T-helper 9 cell (primary cell): ENCODE results near the gene SVOPL.

Experiments
- DNase-seq: peaks from one replicate; pipeline ENCODE4 v3.0.0-alpha.2; 2020

The SVOPL gene

DNA sequence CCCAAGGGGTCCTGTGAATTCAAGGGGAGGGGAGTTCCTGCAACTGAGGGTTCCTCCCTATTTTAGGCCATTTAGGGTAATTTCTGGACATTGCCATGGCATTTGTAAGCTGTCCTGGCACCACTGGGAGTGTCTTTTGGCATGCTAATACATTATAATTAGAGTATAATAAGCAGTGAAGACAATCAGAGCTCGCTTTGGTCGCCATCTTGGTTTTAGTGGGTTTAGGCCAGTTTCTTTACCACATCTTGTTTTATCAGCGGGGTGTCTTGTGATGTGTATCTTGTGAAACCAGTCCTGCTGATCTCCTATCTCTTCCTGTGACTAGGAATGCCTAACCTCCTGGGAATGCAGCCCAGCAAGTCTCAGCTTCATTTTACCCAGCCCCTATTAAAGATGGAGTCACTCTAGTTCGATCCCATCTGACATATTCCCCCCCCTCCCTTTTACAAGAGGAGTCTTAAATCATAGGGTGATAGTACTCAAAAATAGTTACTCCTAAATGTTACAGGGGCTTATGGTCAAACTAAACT lies 43.2 kb downstream of the SVOPL start:
- DNase-seq: no peak

DNA sequence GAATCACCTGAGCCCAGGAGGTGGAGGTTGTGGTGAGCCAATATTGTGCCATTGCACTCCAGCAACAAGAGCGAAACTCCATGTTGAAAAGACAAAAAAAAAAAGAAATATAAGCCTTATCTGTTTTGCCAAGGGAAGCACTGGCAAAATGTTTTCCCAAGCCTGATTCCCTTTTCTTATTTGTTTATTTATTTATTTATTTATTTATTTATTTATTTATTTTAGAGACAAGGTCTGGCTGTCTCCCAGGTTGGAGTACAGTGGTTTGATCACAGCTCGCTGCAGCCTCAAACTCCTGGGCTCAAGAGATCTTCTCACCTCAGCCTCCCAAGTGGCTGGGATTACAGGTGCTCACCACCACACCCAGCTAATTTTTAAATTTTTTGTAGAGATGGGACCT lies 44.2 kb downstream of the SVOPL start:
- DNase-seq: no peak

DNA sequence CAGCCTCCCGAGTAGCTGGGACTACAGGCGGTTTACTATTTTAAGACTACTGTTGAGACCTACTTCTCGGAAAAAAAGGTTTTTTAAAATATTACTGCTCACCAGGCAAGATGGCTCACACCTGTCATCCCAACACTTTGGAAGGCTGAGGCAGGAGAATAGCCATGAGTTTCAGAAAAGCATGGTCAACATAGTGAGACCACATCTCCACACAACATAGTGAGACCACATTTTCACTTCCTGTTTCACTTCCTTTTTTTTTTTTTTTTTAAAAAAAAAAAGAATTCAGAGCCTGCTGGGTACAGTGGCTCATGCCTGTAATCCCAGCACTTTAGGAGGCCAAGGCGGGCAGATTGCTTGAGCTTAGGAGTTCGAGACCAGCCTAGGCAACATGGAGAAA lies 46.5 kb downstream of the SVOPL start:
- DNase-seq: no peak

DNA sequence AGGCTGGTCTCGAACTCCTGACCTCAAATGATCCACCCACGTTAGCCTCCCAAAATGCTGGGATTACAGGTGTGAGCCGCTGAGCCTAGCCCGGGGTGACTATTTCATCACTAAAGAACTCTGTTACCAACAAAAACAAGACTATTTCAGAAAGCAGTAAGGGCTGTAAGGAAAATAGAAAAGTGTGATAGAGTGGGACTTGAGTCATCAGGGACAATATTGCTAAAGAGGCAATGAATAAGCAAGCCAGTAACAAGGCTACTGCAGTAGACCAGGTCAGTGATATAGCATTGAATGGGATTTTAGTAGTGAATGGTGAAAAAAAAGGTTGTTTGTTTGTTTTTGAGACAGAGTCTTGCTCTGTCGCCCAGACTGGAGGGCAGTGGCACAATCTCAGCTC lies 51.7 kb downstream of the SVOPL start:
- no peak for DNase-seq

DNA sequence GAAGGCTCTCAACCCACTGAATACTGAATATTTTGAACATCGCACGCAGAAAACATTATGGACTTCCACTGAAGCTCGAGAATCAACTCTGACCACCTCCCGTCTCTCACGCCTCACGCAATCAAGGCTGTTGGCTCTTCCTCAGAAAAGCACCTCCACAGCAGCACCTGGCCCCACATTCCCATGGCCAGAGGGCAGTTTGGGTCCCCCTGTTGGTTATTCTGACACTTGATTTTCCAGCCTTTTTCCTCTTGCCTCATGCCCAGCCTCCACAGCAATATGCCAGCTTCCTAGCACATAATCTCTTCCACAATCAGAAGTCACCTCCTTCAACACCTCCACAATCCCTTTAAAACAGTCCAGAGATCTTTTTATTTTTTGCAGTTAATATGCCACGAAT lies 55.9 kb downstream of the SVOPL start:
- no peak for DNase-seq

DNA sequence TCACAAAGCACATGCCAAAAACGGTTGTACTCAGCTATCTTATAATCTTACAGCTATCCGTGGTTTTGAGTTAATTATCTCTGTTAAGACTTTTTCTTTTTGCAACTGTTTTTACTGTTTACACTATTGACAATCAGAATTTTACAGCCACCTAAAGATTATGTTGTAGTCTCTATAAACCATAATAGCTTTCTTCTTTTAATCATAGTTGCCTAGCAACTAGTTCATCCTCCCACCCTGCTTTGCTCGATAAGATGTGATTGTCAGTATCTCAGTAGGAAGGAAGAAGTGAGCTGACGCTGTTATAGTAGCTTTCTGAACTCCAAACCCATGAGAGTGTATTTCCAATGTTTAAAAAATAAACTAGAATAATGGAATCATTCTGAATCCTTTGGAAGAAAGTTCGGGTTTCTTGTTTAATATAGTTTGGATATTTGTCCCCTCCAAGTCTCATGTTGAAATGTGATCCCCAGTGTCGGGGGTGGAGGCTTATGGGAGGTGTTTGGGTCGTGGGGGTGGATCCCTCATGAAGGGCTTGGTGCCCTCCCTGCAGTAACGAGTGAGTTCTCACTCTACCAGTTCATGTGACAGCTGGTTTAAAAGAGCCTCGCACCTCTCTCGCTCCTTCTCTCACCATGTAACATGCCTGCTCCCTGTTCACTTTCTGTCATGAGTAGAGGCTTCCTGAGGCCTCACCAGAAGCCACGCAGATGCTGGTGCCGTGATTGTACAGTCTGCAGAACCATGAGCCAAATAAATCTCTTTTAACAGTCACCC lies 68.1 kb downstream of the SVOPL start:
- DNase-seq: no peak

DNA sequence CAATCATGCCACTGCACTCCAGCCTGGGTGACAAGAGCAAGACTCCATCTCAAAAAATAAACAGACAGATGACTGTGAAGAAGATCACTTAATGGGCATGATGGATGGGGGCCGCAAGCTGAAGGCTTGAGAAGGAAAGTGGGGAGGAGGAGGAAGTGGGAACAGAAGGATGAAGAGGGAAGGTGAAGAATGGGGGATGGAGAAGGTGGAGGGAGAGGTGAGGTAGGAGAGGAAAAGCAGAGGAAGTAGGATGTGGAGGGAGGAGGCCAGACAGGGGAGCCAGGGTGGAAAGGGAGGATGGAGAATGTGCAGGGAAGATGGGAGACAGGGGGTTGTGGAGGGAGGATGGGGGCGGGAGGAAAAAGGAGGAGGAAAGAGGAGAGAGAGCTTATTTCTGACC lies 68.8 kb downstream of the SVOPL start:
- no peak for DNase-seq

DNA sequence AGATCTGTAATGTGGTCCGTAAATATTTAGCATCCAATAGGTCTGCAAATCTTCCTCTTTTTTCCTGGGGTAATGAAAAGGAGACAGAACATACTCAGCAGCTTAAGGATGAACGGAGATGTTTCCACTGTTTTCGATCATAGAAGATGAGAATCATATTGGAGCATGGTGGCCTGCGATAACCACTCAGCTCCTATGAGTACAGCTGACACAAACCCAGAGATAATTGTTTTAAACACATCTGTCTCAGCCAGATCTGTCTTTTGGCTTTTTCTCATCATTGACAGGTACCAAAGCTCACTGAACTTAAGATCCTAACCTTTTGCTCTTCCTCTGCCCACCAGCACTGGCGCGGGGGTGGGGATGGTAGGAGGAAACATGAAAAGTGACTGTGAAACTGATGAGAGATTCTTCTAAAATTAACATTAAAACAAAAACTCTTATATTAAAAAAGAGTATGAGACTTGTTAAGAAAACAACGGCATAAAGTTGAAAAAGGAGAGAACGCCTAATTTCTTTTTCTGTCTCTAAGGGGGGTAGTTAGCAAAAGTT lies 71.0 kb downstream of the SVOPL start:
- DNase-seq: no peak

DNA sequence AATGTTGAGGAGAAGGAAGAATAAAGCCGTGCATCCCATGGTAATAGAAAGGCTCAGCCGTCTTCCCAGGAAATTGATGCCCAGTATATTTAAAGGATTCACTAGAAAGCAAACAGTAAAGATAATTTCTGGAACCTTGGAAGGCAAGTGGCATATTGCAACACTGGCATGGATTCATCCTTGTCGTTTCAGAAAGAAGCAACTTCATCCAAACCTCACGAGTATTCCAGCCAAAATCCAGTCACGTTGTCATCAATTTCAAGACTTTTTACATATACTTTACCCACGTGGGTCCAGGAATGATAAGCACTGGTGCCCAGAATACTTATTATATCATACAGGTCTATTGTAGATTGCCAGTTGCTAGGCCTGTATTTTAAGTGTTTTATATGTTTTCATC lies 73.8 kb downstream of the SVOPL start:
- no peak for DNase-seq

DNA sequence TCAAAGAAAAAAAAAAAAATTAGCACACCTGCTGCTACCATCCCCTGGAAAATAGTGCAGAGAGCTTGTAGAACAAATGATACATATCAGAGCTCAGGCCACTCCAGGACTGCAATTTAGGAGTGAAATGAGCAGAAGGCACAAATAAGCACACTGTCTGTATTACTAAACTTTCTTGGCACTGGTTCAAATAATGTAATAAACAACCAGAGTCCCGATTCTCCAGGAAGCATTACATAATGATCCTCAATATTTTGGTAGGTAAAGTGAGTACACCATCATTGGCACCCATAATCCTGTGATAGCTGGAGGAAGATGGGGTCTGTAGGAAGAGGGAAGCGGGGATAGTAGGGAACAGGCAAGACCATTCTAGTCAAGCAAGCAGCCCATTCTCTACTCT lies 74.3 kb downstream of the SVOPL start:
- no peak for DNase-seq

DNA sequence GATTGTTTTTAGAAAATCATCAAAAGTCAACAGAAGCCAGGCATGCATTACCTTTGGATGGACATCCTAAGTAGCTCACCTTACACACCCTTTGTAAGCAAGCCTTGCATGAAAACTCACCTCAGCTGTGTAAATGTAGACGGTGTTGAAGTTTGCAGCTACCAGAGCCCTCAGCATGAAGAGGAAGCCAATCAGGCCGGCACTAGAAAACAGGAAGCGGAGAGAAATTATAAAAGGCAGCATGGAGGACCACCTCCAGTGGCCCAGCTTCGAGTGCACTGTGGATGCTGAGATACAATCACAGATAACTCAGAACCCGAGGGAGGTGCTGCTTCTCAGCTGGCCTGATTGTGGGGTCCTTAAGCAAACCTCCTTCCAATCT lies 75.3 kb downstream of the SVOPL start:
- DNase-seq: no peak

DNA sequence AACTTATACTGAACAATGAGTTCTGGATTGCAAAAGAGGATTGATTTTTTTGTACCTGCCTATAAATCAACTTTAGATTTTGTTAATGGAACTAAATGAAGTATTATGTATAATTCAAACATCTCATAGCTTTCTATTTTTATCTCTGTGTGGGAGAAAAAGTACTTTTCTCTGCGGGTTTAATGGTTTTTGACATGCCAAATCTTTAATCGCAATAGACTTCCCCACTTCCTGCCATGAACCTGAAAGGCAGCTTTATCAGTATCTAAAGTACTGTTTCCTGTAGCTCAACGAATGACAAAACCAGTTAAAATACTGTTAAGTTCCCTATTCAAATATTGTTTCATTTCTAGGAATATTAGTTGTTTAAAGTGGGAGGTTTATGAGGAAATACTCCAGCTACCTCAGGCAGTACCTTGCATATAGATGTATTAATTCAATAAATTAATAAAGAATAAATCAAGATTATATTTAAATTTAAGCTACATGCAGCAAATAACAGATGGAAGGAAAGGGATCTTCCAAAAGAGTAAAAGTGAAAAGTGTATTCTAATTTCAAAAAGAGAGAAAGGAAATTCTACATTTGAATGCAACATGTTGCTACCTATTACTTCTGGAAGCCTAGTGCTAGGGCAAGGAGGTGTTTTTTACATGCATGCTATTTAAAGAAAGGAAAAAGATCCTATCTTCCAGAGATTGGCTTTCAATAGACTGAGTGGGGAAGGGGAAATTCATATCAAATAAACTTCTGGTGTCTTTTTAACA lies 75.9 kb downstream of the SVOPL start:
- no peak for DNase-seq

DNA sequence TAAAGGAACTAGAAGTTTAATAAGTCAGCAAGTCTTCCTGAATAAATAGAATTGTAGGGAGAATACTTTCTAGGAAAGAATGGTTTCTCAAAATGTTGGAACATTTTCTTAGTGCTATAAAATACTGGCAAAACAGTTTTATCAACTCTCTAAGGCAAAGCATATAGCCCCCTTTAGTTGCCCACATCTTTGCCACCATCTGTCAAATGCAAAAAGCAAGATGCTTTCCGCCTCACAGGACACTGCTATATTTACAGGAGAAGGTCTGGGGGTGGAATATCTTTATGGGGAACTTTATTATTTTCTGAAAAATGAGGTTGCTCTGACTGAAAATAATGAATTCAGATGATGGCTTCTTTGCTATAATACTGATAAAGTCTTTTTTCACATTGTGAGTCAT lies 78.3 kb downstream of the SVOPL start:
- no peak for DNase-seq

DNA sequence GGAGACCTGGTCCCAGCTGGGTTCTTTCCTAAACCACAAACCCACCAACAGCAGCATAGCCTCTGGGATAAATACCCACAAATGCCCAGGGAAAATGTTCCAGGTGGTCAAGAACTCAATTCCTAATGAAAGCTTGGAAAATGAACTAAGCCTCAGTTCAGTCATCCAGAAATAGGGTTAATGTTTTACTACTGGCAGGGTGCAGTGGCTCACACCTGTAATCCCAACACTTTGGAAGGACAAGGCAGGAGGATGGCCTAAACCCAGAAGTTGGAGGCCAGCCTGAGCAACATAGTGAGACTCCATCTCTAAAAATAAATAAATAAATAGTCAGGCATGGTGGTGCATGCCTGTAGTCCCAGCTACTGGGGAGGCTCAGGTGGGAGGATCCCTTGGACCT lies 82.2 kb downstream of the SVOPL start:
- DNase-seq: no peak

DNA sequence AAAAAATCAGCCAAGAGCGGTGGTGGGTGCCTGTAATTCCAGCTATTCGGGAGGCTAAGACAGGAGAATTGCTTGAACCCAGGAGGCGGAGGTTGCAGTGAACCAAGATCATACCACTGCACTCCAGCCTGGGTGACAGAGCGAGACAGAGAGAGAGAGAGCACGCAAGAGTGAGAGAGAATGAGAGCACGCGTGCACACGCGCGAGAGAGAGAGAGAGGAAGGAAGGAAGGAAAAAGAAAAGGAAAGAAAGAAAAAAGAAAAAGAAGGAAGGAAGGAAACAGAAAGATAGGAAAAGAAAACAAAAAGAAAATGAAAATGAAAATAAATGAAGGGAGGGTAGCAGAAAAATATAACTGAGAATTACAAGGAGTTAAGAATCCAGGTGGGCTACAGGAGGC lies 82.7 kb downstream of the SVOPL start:
- DNase-seq: no peak

DNA sequence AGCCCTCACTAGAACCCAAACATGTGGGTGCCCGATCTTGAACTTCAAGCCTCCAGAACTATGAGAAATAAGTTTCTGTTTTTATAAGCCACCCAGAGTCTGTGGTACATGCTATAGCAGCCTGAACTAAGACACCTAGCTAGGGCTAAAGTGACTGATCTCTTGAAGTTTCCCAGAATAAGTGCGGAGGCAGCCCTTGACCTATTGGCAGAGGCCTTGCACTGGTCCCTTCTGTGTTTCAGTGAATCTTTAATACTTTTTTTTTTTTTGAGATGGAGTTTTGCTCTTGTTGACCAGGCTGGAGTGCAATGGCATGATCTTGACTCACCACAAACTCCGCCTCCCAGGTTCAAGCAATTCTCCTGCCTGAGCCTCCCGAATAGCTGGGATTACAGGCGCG lies 85.1 kb downstream of the SVOPL start:
- no peak for DNase-seq

DNA sequence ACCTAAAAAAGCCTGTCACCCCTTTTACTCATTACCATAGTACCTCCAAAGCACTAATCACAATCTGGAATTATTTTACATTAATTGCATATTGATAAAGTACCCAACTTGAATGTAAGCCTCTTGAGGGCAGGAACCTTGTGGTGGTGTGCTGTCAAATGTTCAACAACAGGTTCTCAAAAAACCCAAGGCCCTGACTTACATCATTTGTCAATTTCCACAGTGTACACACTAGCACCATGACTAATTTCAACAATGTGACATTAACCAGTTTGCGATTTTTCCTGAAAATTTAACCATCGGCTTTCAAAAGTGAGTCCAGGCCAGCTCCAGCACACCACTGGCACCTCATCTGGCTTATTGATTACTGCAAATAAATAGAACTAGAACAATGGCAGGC lies 87.5 kb downstream of the SVOPL start:
- no peak for DNase-seq

DNA sequence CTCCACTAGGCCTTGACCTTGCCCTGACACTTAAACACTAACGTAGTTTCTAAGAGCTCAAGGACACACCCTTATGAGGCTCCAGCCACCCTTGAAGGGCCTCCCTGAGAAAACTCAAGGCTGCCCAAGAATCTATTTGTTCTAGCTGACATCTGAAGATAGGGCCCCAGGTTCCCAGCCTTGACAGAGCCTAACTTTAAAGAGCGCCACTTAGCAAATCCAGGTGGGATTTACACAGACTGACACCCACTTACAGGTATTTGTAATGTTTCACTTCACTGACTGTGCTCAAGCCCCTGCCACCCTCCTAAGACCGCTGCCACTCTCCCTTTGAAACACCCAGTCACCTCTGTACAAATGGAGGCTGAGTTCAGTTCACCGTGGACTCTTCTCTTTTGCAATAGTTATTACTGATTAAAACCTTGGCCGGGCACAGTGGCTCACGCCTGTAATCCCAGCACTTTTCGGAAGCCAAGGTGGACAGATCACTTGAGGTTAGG lies 90.4 kb downstream of the SVOPL start:
- no peak for DNase-seq

DNA sequence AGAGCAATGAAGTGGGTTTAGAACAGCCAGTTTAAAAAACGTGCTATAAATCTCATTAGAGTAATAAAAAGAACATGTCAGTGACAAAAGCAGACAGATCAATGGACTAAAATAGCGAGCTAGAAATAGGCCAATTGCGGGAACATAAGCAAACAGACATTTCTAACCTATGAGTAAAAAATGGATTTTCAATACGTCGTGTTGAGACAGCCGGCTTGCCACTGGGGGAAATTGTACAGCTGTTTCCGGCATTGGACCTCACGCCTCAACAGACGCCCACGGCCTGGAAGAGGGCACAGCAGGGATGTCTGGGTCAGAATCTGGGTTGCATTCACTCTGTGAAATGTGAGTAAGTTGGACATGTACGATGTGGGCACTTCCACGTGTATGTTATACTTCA lies 92.9 kb downstream of the SVOPL start:
- DNase-seq: no peak

DNA sequence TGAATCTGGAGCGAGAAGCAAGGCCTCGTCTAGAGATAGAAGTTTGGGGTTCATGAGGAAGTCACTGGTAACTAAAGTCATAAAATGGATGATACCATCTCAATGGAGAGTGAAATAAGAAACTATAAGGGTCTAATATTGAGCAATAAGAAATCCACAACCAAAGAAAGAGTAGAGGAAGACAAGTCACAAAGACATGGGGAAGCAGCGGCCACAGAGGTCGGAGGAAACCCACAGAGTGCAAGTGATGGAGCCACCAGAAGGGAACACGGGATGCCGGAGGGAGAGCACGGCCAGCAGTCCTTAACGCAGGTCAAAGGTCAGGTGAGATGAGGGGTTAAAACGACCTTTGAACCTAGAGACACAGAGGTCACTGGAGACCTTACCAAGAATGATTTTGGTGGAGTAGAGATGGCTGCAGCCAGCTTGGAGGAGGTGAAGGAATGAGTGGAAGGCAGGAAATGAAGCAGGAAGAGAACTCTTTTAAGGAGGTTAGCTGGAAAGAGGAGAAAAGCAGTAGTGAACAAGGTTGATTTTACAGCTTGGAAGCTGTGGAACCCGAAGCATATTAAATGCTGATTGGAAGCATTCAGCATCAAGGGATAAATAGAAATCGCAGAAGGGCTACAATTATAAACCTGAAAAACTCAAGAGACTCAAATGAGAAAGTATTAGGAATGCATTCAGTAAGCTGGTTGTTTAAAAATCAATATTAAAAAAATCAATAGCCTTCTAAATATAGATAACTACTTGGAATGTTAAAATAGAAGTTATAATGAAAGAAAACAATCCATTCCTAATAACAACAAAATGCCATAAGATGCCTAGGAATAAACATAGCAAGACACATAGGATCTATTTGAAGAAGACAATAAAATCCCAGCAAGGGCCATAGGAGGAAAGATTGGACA lies 93.7 kb downstream of the SVOPL start:
- no peak for DNase-seq

DNA sequence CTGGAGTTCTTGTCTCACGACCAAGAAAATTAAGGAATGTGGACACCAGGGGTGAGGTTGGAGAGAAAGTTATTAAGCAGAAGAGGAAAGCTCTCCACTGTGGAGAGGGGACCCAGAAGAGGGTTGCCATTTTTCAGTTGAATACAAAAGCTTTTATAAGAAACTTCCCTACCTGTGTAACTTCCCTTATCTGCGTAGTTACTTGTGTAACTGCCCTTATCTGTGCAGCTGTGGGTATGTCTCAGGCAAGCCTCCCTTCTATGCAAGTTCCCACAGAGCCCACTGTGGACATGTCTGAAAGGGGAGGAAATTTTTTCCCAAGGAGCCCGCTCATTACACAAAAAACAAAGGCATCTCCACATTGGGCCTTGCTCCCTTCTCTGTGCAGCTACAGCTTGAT lies 94.9 kb downstream of the SVOPL start:
- no peak for DNase-seq

DNA sequence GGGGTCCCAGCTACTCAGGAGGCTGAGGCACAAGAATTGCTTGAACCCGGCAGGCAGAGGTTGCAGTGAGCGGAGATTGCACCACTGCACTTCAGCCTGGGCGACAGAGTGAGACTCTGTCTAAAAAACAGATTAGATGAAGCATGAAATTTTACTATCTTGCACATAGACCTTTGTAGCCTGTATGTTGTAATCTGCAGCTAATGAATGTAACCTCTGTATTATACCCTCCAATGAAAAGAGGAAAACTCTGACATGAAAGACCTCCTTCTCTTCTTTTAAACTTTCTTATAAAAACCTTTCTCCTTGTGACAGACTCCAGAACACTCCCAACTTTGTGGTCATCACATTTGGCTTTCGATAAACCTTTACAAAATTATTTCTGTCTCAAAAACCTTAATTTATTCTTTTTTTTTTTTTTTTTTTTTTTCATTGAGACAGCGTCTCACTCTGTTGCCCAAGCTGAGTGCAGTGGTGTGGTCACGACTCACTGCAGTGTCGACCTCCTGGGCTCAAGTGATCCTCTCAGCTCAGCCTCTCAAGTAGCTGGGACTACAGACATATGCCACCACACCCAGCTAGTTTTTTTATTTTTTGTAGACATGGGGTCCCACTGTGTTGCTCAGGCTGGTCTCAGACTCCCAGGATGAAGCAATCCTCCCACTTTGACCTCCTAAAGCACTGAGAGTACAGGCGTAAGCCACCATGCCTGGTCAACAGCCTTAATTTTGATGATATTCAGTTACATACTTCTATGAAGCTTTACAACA lies 97.4 kb downstream of the SVOPL start:
- DNase-seq: no peak
